ENCODE data around the gene SERP1.

- TF ChIP-seq, protein P1, sequence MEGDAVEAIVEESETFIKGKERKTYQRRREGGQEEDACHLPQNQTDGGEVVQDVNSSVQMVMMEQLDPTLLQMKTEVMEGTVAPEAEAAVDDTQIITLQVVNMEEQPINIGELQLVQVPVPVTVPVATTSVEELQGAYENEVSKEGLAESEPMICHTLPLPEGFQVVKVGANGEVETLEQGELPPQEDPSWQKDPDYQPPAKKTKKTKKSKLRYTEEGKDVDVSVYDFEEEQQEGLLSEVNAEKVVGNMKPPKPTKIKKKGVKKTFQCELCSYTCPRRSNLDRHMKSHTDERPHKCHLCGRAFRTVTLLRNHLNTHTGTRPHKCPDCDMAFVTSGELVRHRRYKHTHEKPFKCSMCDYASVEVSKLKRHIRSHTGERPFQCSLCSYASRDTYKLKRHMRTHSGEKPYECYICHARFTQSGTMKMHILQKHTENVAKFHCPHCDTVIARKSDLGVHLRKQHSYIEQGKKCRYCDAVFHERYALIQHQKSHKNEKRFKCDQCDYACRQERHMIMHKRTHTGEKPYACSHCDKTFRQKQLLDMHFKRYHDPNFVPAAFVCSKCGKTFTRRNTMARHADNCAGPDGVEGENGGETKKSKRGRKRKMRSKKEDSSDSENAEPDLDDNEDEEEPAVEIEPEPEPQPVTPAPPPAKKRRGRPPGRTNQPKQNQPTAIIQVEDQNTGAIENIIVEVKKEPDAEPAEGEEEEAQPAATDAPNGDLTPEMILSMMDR (IDR thresholded peaks at IDR 0.05), result no peak
- TF ChIP-seq POLR2A (IDR thresholded peaks at IDR 0.05; ENCODE audit: low read depth), result no peak
- TF ChIP-seq POLR2AphosphoS5 (IDR thresholded peaks at IDR 0.05), result no peak
Measured at GRCh38 chr3:150504483-150504882, 41.8 kb downstream of the SERP1 start.

All from esophagus muscularis mucosa (tissue), 3 donors.